ENCODE data around the gene NKX6-2. TPM values are rescaled to one million over a fixed set of nuclear protein-coding genes. Genes with fewer than 3 reads are reported as not detected.
"Not testable (repeated sequence)": the region's sequence is repeated elsewhere in the genome, so short reads cannot be mapped to it uniquely, and the experiment has no call there.

Gene NKX6-2
- not detected for total RNA-seq
- long read RNA-seq: 0 reads

DNA sequence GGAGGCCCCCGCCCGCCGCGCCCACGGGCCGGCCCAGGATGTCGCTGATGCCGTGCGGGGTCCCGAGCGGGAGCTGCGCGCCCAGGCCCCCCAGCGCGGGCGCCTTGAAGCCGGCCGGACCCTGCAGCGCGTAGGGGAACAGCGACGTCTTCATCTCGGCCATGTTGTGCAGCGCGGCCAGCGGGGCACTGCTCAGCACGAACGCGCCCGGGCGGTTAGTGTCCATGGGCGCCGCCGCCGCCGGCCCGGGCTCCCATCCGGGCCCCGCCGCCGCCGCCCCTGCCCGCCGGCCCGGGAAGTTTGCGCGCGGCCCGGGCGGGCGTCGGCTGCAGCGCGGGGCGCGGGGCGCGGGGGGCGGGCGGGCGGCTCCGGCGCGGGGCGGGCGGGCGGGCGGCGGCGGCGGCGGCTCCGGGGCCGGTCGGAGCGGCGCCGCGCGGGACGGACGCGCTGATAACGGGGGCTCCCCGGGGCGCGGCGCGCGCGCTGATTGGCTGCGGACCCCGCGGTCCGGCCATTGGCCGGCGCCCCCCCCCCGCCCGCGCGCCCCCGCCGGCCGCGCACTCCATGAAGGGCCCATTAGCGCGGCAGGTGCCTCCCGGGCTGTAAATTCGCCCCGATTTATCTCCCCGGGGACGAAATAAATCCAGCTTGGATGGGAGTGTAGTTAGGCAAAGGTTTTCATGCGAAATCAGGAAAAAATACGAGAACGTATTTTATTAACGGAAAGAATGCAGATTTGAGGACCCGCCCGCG is at the start of gene NKX6-2:
TSS of gene NKX6-2 (minus strand) at position 425 of the 753 bp plus-strand sequence. CDS start at position 226, 199 bp downstream.
- DNase-seq: no peak
- intact Hi-C loops (cut with DNase I): no loop called here
- no peak for ATAC-seq

DNA sequence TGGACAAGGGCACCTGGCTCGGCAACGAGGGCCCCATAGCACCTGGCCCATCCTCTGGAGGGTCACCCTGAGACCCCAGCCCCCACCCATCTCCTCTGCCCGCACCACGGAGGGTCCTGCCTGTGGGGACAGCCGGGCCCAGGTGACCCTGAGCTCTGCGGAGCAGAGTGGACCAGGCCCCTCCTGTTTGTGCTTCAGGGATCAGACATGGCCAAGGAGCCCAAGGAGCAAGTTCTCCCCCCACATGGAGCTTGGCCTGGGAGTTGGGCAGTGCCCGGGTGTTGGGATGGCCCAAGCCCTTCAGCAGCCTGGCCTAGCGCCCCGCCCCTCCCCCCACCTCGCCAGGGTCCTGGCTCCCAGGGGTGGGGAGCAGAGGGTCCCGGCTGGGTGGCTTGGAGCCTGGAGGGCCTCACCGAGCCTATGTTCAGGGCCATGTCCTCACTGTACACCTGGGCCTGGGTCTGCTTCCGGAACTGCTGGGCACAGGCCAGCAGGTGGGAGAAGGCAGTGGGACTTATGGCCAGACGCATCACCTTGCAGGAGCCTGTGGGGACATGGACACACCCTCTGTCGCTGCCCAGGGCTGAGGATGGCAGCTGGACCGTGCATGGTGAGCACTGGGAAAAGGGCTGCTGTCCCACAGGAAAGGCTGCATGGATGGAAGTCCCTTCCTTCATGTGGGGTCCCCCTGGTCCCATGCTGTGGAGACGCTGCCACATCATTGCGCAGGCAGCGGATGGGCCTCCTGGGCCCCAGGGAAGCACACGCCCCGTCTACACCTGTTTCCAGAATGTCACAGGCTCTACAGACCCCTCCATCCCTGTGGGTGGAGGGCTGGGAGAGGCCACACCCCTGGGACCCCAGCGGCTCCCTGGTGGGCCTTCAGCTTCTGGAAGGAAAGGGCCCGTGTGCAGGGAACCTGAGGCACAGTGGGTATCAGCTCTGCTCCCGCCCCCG is 49.2 kb upstream of the NKX6-2 start:
- intact Hi-C loops (cut with DNase I): loop anchor here (5.0 to 10.0 kb wide), 2 partner anchors 287 to 290 kb away; no protein-coding TSS in a partner anchor
- no peak for ATAC-seq

DNA sequence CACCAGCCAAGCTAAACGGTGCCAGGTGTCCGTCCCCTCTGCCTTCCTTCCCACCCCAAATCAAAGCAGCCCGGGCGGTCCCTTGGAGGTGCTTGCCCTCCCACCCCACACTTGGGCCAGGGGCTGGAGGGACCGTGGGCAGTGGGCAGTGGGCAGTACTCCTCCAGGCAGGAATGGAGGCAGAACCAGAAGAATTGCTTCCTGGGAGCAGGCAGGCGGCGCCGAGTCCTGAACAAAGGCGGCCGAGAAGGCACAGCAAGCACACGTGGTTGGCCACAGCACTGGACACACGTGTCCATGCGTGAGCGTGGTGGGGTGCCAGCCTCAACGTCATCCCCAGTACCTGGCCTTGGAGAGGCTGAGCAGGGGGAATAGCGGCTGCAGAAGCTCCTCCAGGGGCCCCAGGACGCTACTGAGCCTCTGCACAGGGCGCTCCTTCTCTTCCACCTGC is 48.4 kb upstream of the NKX6-2 start:
- DNase-seq (no peak), ATAC-seq (no peak)
- intact Hi-C loops (cut with DNase I): loop anchor here in 1 of 2 donors (10.0 kb wide), 1 partner anchor 290 kb away; no protein-coding TSS in a partner anchor

More for the DNA sequence above, 49.2 kb upstream of the NKX6-2 start:
- DNase-seq: no peak

DNA sequence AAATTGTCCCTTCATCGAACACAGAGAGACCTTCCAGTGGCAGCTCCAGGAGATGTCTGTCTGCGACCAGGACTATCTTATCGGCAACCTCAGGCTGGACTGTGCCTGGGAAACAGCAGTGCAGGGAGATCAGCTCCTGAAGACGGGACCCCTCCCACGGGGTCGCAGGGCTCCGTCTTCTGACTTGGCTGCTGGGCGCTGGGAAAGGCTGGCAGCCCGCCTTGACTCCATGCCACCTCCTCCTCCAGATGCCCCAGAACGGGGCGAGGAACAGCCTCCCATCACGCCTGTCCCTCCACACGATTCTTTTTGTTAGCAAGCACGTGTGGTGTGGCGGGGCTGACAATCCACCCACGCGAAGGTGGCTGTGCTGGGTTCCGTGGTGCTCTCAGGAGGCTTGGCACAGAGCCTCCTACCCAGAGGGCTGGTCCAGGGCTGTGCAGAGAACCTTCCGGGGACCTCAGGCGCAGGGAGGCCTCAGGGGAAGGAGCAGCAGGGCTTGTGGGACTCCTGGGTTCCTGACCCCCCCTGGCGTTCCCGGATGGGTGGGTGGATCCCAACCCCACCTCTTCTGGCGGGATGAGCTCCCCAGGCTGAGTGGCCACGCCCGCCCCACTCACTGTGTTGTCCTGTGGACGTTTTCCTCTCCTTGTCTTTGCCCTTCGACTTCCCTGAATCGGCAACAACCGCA is 47.6 kb upstream of the NKX6-2 start:
- ATAC-seq: no peak
- intact Hi-C loops (cut with DNase I): loop anchor here in 1 of 2 donors (10.0 kb wide), 1 partner anchor 291 kb away; no protein-coding TSS in a partner anchor
- DNase-seq: no peak

DNA sequence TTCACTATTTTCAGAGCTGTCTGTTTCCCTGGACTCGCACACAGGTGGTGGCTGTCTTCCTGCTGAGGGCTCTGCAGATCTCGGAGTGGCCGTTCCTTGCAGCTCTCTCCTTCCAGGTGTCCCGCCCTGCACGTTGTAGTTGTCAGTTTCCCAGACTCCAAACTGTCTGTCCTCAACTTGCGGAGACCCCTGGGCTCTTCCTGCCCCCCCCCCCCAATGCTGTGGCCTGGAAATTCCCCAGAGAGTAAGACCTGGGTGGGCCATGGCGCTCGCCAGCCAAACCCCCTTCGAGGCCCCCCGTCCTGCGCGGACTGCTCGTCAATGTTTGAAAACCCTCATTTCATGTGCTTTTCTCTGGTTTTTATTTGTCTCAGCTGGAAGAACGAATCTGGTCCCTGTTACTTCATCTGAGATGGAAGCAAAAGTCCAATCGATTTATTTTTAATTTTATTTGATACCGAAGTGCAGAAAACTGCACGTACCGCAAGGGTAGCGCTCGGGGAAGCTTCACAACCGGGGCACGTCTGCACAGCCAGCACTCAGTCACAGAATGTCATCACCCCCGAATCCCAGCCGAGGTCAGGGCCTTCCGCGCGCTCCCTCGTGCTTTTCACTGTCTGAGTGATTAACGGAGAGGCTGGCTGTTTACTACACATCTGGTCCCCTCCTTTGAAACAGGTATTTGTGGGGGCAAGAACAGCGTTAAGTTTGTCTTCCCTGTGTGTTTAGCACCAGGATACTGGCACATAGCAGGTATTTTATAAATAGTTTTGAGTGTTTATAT is 46.4 kb upstream of the NKX6-2 start:
- ATAC-seq: no peak
- no peak for DNase-seq
- intact Hi-C loops (cut with DNase I): loop anchor here in 1 of 2 donors (10.0 kb wide), 1 partner anchor 292 kb away; no protein-coding TSS in a partner anchor

DNA sequence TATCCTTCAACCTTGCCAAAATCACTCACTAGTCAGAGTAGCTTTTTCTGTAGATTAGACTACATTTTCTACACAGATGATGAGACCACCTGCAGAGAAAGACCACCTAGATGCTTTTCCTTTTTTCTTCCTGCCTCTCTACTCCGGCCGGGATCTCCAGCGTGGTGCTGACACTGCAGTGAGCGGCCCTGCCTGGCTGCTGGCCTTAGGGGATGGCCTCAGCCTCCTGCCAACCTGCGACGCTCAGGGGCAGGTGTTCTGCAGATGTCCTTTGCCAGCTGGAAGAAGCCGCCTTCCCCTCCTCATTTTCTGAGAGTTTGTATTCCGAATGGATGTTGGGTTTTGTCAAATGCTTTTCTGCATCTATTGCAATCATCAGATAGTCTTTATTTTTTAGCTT is 43.5 kb upstream of the NKX6-2 start:
- no peak for ATAC-seq
- DNase-seq: no peak
- intact Hi-C loops (cut with DNase I): no loop called here

DNA sequence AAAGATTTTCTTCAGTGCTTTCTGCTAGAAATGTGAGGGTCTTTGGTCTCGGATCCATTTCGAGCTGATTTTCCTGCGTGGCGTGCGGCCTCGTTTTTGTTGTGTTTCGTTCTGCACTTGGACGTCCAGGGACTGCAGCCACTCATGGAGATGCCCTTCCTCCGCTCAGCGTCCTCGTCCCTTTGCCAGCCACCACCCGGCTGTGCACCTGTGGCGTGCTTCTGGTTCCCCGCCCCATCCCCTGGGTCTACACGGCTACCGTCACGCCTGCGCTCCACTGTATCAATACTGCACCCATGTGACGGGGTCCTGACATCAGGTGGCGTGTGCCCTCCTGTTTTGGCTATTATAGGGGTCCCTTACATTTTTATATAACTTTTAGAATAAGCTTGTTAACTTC is 42.7 kb upstream of the NKX6-2 start:
- intact Hi-C loops (cut with DNase I): no loop called here
- DNase-seq (no peak), ATAC-seq (no peak)

DNA sequence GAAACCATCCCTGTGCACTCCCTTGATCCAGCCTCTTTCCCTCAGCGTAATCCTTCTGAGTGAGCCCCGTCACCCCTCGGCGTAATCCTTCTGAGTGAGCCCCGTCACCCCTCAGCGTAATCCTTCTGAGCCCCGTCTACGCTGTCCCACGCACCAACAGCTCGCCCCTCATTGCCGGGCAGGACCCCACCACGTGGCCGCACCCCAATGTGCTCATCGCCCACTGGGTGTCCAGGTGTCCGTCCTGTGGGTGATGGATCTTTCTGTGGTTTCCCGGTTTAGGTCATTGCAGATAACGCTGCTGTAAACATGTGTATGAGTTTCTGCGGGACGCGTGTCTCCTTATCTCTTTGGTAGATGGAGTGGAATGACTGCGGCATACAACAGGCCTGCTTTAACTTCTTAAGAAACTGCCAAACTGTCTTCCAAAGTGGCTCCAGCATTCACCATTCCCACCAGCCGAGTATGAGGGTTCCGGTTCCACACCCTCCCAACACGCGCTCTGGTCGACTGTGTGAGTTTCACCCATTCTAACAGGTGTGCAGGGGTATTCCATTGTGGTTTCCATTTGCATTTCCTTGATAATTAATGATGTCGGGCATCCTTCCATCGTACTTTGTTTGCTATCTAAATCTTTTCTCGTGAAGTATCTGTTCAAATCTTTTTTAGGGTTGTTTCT is 42.1 kb upstream of the NKX6-2 start:
- DNase-seq (no peak), ATAC-seq (no peak)
- intact Hi-C loops (cut with DNase I): no loop called here

DNA sequence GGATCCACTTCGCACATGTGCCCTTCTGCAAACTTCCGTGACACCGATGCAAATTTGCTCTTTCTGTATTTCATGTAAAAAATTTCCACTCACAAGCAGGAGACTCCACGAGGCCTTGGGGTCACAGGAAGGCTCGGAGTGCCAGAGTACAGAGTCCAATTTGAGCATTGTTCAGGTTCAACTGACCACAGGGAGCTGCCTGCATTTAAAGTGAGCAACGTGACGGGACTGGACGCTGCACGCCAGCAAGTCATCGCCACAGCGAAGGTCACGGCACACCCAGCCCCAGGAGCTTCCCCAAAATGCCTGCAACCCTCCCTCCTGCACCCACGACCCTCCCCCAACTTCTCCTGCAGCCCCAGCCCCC is 41.5 kb upstream of the NKX6-2 start:
- DNase-seq (no peak), ATAC-seq (no peak)
- intact Hi-C loops (cut with DNase I): no loop called here

DNA sequence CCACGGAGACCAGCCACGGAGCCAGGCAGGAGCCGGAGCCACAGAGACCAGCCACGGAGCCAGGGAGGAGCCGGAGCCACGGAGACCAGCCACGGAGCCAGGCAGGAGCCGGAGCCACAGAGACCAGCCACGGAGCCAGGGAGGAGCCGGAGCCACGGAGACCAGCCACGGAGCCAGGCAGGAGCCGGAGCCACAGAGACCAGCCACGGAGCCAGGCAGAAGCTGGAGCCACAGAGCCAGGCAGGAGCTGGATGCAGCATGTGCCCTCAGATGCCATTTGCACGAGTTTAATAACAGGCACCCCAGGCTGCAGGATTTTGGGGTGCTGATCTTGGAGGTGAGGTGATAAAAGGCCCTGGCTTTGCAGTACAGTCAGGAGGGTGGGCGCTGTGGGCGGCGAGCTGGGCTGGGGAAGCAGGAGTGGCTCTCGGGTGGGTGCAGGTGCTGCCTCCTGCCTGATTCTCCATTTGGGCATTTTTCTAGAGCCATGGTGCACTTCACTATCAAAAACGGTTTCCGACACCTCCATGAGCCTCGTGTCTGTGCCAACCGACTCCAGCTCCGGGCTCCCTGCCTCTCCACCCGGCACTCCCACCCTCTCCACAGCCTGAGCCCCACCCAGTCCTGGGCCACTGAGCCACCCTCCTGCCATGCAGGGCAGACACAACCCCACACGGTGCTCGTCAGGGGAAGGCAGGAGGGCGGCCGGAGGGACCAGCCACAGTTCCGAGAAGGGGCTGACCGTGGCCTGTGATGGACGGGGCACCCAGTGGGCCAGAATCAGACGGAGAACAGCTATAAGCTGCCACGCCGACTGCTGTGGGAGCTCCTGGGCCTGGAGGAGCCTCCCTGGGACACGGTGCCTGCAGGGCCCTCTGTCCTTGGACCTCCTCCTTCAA is 40.8 kb upstream of the NKX6-2 start:
- intact Hi-C loops (cut with DNase I): no loop called here
- DNase-seq (no peak), ATAC-seq (no peak)

DNA sequence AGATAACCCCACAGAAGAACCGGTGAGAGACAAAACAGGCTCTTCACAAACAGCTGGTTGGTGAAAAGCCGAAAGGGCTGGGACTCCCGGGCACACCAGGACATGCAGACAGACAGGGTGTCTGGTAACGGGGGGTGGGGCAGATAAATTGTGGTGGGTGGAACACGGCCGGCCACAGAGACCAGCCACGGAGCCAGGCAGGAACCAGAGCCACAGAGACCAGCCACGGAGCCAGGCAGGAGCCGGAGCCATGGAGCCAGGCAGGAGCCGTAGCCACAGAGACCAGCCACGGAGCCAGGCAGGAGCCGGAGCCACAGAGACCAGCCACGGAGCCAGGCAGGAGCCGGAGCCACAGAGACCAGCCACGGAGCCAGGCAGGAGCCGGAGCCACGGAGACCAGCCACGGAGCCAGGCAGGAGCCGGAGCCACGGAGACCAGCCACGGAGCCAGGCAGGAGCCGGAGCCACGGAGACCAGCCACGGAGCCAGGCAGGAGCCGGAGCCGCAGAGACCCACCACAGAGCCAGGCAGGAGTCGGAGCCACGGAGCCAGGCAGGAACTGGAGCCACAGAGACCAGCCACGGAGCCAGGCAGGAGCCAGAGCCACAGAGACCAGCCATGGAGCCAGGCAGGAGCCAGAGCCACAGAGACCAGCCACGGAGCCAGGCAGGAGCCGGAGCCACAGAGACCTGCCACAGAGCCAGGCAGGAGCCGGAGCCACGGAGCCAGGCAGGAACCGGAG is 40.0 kb upstream of the NKX6-2 start:
- DNase-seq; intact Hi-C loops (cut with DNase I); ATAC-seq: not testable (repeated sequence)

DNA sequence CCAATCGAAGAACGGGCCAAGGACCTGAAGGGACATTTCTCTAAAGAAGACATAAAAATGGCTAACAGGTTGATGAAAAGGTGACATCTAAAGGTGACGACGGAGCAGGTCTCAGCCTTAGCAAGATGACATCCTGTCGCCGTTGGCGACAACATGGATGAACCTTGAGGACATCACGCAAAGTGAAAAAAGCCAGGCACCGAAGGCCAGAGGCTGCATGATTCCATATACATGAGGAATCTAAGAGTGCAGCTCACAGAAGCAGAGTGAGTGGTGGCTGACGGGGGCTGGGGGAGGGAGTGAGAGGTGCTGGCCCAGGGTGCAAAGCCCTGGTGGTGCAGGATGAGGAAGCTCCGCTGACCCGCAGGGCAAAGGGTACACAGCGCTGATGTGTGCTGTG is 34.1 kb upstream of the NKX6-2 start:
- ATAC-seq (no peak), DNase-seq (no peak)
- intact Hi-C loops (cut with DNase I): no loop called here

DNA sequence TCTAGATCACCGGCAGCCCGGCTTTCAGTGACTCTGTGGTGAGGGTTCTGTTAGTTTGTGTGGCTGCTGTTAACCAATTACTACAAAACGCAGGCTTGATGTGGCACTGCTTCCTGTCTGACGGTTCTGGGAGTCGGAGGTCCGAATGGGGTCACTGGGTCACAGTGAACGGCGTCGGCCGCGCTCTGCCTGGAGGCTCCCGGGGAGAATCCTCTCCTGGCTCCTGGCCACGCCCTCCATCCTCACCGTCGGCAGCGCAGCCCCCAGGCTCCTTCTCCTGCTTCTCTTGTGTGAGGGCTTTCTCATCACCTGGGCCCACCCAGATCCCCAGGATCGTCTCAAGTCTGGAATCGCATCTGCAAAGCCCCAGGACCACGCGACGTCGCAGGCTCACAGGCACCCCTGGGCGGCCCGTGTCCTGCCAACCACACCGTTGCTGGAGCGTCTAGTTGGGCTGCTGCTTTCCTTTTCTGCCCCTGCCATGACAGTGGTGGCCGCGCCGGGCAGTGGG is 31.8 kb upstream of the NKX6-2 start:
- no peak for DNase-seq
- ATAC-seq: no peak
- intact Hi-C loops (cut with DNase I): no loop called here

DNA sequence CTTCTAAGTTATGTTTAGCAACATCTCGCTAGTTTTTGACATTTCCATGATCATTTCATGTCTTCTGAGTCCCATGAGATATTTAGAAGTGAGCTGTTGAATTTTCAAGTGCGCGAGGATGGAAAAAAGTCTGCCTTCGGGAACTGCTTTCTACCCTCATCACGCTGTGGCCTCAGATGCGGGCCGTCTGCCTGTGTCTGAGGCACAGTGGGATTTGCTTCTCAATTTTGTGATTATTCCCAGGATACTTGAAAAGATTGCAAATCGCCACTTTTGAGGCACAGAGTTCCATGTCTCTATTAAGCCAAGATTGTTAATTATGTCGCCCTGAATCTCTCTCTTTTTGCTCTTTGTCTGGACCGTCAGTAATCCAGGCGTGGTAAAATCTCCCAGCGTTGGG is 30.8 kb upstream of the NKX6-2 start:
- intact Hi-C loops (cut with DNase I): no loop called here
- ATAC-seq (no peak), DNase-seq (no peak)

DNA sequence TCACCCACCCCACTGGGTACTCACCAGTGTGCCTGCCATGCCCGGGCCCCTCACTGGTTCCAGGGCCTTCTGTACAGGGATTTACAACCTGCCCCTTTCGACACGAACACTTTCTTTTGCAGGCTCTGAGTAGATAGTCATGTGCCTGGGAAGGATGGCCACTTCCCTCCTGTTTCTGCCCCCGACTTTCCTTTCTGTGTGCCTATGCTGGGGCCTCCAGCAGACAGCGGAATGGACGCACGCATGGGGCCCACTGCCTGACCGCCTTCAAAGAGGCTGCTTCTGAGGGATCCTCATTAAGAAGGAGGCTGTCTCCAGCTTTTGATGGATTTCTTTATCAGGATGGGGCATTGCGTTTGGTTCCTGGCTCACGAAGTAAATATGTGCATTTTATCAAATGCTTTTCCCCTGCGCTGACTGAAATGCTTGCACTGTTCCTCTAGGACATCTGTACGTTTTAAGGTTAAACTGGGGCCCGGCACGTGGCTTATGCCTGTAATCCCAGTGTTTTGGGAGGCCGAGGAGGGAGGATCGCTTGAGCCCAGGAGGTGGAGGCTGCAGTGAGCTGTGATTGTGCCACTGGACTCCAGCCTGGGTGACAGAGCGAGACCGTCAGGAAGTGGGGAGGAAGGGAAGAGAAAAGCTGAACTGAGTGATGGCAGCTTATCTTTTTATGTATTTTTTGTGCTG is 29.4 kb upstream of the NKX6-2 start:
- DNase-seq: no peak
- ATAC-seq: no peak
- intact Hi-C loops (cut with DNase I): no loop called here

DNA sequence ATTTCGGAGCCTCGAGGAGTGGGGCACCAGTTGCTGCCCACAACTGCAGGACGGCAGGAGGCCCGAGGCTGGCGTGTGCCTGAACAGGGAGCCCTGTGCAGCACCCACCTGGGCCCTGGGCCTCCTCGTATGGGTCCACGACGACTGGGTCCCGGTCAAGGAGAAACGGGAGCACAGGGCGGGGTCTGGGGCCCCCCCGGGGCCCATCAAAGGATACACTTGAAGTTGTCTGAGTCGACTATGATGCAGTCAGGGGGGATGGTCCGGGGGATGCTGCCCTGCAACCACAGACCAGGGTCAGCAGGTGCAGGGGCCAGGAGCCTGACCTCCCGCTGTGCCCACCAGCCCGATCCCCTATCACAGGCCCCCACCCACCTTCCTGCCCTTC is 28.5 kb upstream of the NKX6-2 start:
- ATAC-seq: no peak
- intact Hi-C loops (cut with DNase I): no loop called here
- no peak for DNase-seq
